Esophagus squamous epithelium (tissue), 5 donors: Measurements from ENCODE around the gene CSNK2B. TPM values are rescaled to one million over a fixed set of nuclear protein-coding genes. Genes with fewer than 3 reads are reported as not detected.

Experiments
- DNase-seq: peaks from one replicate; lab custom pipeline; 2025; lab: John Stamatoyannopoulos, UW
- H3K27ac ChIP-seq, 4 donors: fragments of 200-600 bp; sonication (generic); one replicate each; pipeline ENCODE4 v1.5.1; 2016 to 2019; ENCODE audit warnings: mild to moderate bottlenecking in 1 of 4
- H3K27me3 ChIP-seq, 4 donors: fragments of 200-600 bp; sonication (generic); 1 replicate in 3 of 4; 2 replicates in 1 of 4; pipeline versions ENCODE4 v1.5.1 to v1.6.0; 2017 to 2021; ENCODE audit warnings: antibody characterized with exemption in 1 of 4
- H3K36me3 ChIP-seq, 3 donors: fragments of 200-600 bp; sonication (generic); one replicate each; pipeline ENCODE4 v1.5.1; 2016 to 2019
- H3K4me1 ChIP-seq, 3 donors: fragments of 200-600 bp; sonication (generic); one replicate each; pipeline ENCODE4 v1.5.1; 2017 to 2019
- H3K4me3 ChIP-seq, 4 donors: fragments of 200-600 bp; sonication (generic); 1 replicate in 3 of 4; 2 replicates in 1 of 4; pipeline ENCODE4 v1.5.1; 2016 to 2019; ENCODE audit warnings: mild to moderate bottlenecking in 2 of 4, moderate library complexity in 1 of 4
- H3K9me3 ChIP-seq, 3 donors: fragments of 200-600 bp; sonication (generic); one replicate each; pipeline ENCODE4 v1.5.1; 2016 to 2019
- CTCF ChIP-seq, 6 experiments: fragments of 450-650 bp in 4 of 6; fragments of 200-600 bp in 2 of 6; sonication (generic) in 2 of 6; IDR thresholded peaks; one replicate each; pipeline ENCODE4 v1.5.1; 2016 to 2019; ENCODE audit warnings: antibody characterized with exemption in 6 of 6, mild to moderate bottlenecking in 4 of 6, moderate library complexity in 4 of 6
- POLR2A ChIP-seq, 4 donors: fragments of 450-650 bp; IDR thresholded peaks; one replicate each; pipeline ENCODE4 v1.6.1; 2017; ENCODE audit warnings: antibody characterized with exemption in 4 of 4, mild to moderate bottlenecking in 4 of 4, moderate library complexity in 3 of 4
- WGBS, 2 donors: methylation state at CpG; one replicate each; pipeline ENCODE4 v1.1.5; 2018; 5-methylcytosine and 5-hydroxymethylcytosine counted together
- intact Hi-C: fragments of 100-400 bp; cut with DNase I; formaldehyde crosslinking; loops from one replicate; pipeline ENCODE4 v1.15.0; 2022
- total RNA-seq, 4 donors: library from RNA; depleted of rRNA; stranded (reverse); fragments of >200 nt; gene quantifications; one replicate each; pipeline ENCODE4 v1.1.0, GENCODE V29; 2016
- donor health status: DM: yes; HTN: yes; CAD: no.

Gene CSNK2B
- total RNA-seq, 4 donors from 2014 or later = 155 to 204 (median 186) TPM

- intact Hi-C loops = no loop called here
- Histone ChIP-seq H3K27ac (peak overlapping the region in 1 of 4 donors; percentile 99), H3K36me3 (peaks cover 0 to 54% (median 14%) of the 10 kb centered on the region in 3 donors), H3K4me3 (no peak overlapping the region), H3K27me3 (no peaks in the 10 kb centered on the region), H3K9me3 (no peaks in the 10 kb centered on the region), H3K4me1 (peaks cover 14 to 48% (median 21%) of the 10 kb centered on the region in 3 donors)
- no peak for TF ChIP-seq POLR2A (IDR thresholded peaks at IDR 0.05)
- no peak for TF ChIP-seq CTCF (IDR thresholded peaks at IDR 0.05)
- DNase-seq = no peak
- WGBS, 2 donors = 82 to 84% methylated on average over 5 of the region's 5 CpGs
Observed at GRCh38 chr6:31700740-31701401, 35.0 kb downstream of the CSNK2B start.

DNA sequence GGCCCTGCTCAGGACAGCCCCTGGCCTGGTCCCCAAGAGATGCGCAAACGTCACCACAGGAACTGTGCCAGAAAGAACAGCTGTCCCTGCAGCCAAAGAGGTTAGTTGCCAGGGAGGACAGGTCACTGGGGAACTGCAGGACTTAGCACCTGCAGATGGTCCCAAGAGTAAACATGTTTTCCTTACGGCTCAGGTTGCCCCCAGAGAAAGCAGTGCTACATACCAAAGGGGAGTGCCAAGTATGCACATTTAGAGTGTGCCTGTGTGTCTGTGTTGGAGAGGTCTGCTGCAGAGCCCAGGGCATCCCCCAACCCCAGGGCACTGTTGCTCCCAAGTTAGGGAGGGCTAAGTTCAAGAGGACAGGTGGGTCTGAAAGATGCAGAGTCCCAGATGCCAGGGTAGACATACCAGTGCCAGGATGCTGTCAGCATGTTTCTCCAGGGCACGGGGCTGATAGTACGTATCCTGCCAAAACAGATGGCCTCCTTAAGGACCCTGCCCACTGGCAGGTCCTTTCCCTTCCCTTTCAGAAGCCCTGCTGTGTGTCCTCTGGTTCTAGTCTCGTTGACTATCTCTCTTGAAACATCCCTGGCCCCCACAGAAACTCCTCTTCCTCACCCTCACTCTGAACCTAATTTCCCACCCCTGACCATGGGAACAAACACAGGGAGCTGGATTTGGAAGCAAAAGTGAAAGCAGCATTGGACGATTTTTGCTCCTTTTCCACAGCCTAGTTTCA is 36.0 kb downstream of the CSNK2B start:
- H3K27ac ChIP-seq = peak overlapping the region in 3 of 4 donors; percentile 96 to 99 (median 99)
- no peaks in the 10 kb centered on the region for H3K9me3 ChIP-seq
- H3K27me3 ChIP-seq = no peaks in the 10 kb centered on the region
- H3K4me3 ChIP-seq = peak overlapping the region; percentile 64 to 96 (median 81)
- no peak for DNase-seq
- 21 to 39% methylated on average over 4 to 7 of the region's 7 CpGs for WGBS, 2 donors
- intact Hi-C loops = no loop called here
- TF ChIP-seq POLR2A (IDR thresholded peaks at IDR 0.05) (no peak), CTCF (IDR thresholded peaks at IDR 0.05) (no peak)
- H3K36me3 ChIP-seq = peaks cover 0 to 44% (median 5%) of the 10 kb centered on the region in 3 donors
- peaks cover 14 to 48% (median 21%) of the 10 kb centered on the region in 3 donors for H3K4me1 ChIP-seq

DNA sequence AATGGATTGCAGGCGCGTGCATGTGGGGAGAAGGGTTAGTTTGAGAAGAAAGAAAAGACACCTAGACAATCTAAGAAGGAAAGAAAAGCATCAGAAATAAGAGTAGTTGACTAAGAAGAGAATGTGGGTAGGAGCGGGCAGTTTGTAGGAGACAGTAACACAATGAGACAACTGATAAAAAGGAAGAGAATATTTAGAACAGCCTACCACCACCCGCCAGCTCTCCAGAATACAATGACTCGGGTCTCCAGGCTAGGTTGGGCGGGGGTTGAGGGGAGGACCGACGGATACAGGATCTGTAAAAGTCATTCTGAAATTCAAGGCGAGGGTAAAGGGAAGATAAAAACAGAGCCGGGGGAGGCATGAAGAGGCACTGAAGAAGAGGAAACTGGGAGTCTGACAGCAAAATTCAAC is 36.5 kb downstream of the CSNK2B start:
- intact Hi-C loops = no loop called here
- peak overlapping the region; percentile 96 to 99 (median 99) for H3K27ac ChIP-seq
- H3K4me1 ChIP-seq = peaks cover 14 to 48% (median 21%) of the 10 kb centered on the region in 3 donors
- no peaks in the 10 kb centered on the region for H3K9me3 ChIP-seq
- TF ChIP-seq POLR2A (IDR thresholded peaks at IDR 0.05) (no peak), CTCF (IDR thresholded peaks at IDR 0.05) (no peak)
- 0 to 1% methylated on average over 10 of the region's 10 CpGs for WGBS, 2 donors
- DNase-seq = no peak
- no peaks in the 10 kb centered on the region for H3K27me3 ChIP-seq
- H3K36me3 ChIP-seq = peaks cover 0 to 38% (median 4%) of the 10 kb centered on the region in 3 donors
- peak overlapping the region; percentile 64 to 96 (median 81) for H3K4me3 ChIP-seq

- peak; percentile 88 for DNase-seq
- intact Hi-C loops = no loop called here
- TF ChIP-seq POLR2A (IDR thresholded peaks at IDR 0.05) (peak in 3 of 4 donors; percentile 93 to 99 (median 98)), CTCF (IDR thresholded peaks at IDR 0.05) (peak in 4 of 6 experiments; percentile 25 to 42 (median 34))
- H3K4me1 ChIP-seq = peaks cover 14 to 43% (median 21%) of the 10 kb centered on the region in 3 donors
- no peaks in the 10 kb centered on the region for H3K9me3 ChIP-seq
- H3K36me3 ChIP-seq = peaks cover 0 to 32% (median 4%) of the 10 kb centered on the region in 3 donors
- H3K27ac ChIP-seq = peak within 1 kb of the TSS; percentile 96 to 99 (median 99)
- WGBS, 2 donors = 0 to 1% methylated on average over 24 to 42 of the region's 54 CpGs
- H3K27me3 ChIP-seq = no peaks in the 10 kb centered on the region
- peak within 1 kb of the TSS; percentile 64 to 96 (median 81) for H3K4me3 ChIP-seq
Observed at GRCh38 chr6:31702819-31703716, 37.2 kb downstream of the CSNK2B start, which contains the start of gene ABHD16A. Gene ABHD16A (minus strand): TSS chr6:31703324. CDS start chr6:31703281, 43 bp downstream.
